Nephron (organoid): Measurements from ENCODE around the gene LPGAT1.
"Not testable (repeated sequence)": the region's sequence is repeated elsewhere in the genome, so short reads cannot be mapped to it uniquely, and the experiment has no call there.

Experiments used
- H3K27ac Mint-ChIP-seq, 3 experiments: 2 replicates each; pipeline ENCODE4 v1.8.0; 2020; ENCODE audit warnings: mixed read lengths in 3 of 3, mild to moderate bottlenecking in 2 of 3, moderate library complexity in 1 of 3
- H3K27me3 Mint-ChIP-seq: 2 replicates; pipeline ENCODE4 v1.8.0; 2021; ENCODE audit warnings: low read depth, mild to moderate bottlenecking, moderate library complexity, mixed read lengths
- H3K36me3 Mint-ChIP-seq: 2 replicates; pipeline ENCODE4 v1.8.0; 2020; ENCODE audit warnings: low read depth, mixed read lengths
- H3K4me1 Mint-ChIP-seq: 2 replicates; pipeline ENCODE4 v1.8.0; 2020; ENCODE audit warnings: mixed read lengths
- H3K4me3 Mint-ChIP-seq, 3 experiments: 2 replicates each; pipeline ENCODE4 v1.8.0; 2020; ENCODE audit warnings: mild to moderate bottlenecking in 3 of 3, mixed read lengths in 3 of 3, moderate library complexity in 2 of 3
- H3K9me3 Mint-ChIP-seq: 2 replicates; pipeline ENCODE4 v1.8.0; 2020; ENCODE audit warnings: mixed read lengths
- TF ChIP-seq, protein P1 (sequence below), 3 experiments: fragments of 200-600 bp; sonication (generic); IDR thresholded peaks; one replicate each; pipeline ENCODE4 v1.5.0; 2021; ENCODE audit warnings: antibody characterized with exemption in 3 of 3; ENCODE audit not compliant: unreplicated experiment in 3 of 3

Gene LPGAT1

DNA sequence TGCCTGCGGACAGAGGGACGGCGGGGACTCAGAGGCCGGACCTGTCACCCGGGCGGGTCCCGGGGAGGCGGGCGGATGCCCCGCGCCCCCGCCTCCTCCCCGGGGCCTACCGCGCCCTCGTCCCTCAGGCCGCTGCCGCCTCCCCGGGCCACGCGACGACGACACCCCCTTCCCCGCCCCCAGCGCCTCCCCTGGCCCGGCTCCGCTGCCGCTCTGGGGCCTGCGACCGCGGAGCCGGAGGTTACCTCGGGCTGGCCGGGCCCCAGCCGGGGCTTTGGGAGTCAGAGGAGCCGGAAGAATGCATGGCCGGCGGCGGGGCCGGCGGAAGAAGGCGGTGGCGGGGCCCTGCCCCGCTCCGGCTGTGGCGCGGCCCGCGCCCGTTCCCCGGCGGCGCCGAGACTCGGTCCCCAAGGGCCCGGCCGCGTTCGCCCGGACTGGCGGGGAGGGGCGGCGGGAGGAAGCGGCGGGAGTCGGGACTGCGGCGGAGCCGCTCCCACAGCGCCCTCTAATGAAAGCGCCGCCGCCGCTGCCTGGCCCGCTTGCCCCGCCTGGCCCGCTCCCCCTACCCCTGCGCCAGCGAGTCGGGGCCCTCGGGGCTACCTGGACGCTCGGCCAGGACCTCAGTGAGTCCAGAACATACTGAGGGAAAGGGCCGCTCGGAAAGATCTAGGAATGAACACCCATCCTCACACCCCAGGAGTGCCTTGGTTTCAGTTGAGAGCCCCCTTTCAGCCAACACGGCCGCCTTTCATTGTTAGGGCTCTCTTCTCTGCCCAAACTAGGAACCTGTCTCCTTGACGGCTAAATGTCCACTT lies at the start of gene LPGAT1:
Gene LPGAT1 (minus strand): TSS at position 436 of the 815 bp plus-strand sequence. CDS start 1,467 bp downstream, outside the sequence.
- TF ChIP-seq, protein P1, sequence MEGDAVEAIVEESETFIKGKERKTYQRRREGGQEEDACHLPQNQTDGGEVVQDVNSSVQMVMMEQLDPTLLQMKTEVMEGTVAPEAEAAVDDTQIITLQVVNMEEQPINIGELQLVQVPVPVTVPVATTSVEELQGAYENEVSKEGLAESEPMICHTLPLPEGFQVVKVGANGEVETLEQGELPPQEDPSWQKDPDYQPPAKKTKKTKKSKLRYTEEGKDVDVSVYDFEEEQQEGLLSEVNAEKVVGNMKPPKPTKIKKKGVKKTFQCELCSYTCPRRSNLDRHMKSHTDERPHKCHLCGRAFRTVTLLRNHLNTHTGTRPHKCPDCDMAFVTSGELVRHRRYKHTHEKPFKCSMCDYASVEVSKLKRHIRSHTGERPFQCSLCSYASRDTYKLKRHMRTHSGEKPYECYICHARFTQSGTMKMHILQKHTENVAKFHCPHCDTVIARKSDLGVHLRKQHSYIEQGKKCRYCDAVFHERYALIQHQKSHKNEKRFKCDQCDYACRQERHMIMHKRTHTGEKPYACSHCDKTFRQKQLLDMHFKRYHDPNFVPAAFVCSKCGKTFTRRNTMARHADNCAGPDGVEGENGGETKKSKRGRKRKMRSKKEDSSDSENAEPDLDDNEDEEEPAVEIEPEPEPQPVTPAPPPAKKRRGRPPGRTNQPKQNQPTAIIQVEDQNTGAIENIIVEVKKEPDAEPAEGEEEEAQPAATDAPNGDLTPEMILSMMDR (IDR thresholded peaks at IDR 0.05; ENCODE audit: unreplicated experiment in 3 of 3), result peak; percentile 59 to 77 (median 62)
- H3K27ac Mint-ChIP-seq, result peak within 1 kb of the TSS; percentile 60 to 86 (median 85)
- H3K4me3 Mint-ChIP-seq, result peak within 1 kb of the TSS; percentile 94 to 98 (median 98)
- no peaks in the 10 kb centered on the region for H3K27me3 Mint-ChIP-seq
- peaks cover under 1% of the 10 kb centered on the region for H3K36me3 Mint-ChIP-seq
- peaks cover 20% of the 10 kb centered on the region for H3K4me1 Mint-ChIP-seq
- no peaks in the 10 kb centered on the region for H3K9me3 Mint-ChIP-seq

DNA sequence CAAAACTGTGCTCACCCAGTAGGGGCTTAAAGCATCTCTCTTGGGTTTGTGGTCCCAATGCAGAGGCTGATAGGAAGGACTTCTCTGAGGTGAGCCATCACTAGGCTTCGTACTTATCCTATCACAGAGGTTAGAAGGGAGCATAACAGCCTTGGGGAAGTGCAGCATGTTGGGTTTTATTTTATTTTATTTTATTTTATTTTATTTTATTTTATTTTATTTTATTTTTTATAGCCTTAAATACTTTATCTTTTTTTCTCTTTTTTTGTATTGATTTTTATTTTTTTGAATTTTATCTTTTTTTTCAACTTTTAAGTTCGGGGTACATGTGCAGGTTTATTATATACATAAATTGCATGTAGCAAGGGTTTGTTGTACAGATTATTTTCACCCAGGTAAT lies 48.9 kb upstream of the LPGAT1 start:
- Mint-ChIP-seq H3K27me3 (peaks cover 3% of the 10 kb centered on the region), H3K27ac (no peak overlapping the region), H3K4me3 (no peak overlapping the region), H3K4me1 (peaks cover 5% of the 10 kb centered on the region), H3K36me3 (no peaks in the 10 kb centered on the region), H3K9me3 (peaks cover 16% of the 10 kb centered on the region)
- TF ChIP-seq, protein P1 (IDR thresholded peaks at IDR 0.05; ENCODE audit: unreplicated experiment in 3 of 3), result no peak

DNA sequence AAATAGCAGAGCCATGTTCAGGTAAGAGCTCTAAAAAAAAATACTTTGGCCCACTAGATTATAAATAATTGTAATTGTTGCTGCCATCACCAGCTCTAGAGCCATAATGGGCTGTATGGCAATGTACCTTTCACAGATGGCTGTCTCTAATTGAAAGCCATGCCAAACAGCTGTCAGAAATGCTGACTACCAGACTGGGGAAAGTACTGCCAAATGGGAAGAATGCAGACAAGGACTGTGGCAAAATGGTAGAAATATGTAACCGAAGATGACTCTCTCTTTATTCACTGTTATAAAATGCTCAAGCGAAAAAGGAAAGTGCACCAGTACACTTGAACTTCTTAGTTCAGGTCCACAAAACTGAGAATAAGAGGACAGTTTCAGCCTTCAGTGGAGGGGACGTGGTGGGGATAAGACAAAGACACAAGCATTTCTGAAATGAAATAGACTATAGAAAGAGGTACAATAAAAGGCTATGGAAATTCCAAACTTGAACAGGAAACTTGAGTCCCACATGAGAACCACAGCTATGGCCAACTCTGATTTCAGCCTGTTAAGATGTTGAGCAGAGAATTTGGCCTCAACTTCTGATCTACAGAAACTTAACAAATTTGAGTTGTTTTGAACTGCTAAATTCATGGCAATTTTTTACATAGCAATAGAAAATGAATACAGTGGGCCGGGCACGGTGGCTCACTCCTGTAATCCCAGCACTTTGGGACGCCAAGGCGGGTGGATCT lies 46.5 kb upstream of the LPGAT1 start:
- Mint-ChIP-seq H3K4me3 (no peak overlapping the region), H3K9me3 (peaks cover 11% of the 10 kb centered on the region), H3K27ac (no peak overlapping the region), H3K4me1 (peaks cover 5% of the 10 kb centered on the region), H3K27me3 (peaks cover 11% of the 10 kb centered on the region), H3K36me3 (no peaks in the 10 kb centered on the region)
- TF ChIP-seq, protein P1 (IDR thresholded peaks at IDR 0.05; ENCODE audit: unreplicated experiment in 3 of 3), result no peak

- Mint-ChIP-seq H3K27ac (no peak overlapping the region), H3K4me1 (peaks cover 5% of the 10 kb centered on the region), H3K9me3 (peaks cover 5% of the 10 kb centered on the region), H3K4me3 (no peak overlapping the region), H3K36me3 (no peaks in the 10 kb centered on the region), H3K27me3 (peaks cover 8% of the 10 kb centered on the region)
- TF ChIP-seq, protein P1 (IDR thresholded peaks at IDR 0.05; ENCODE audit: unreplicated experiment in 3 of 3), result no peak
Measured at GRCh38 chr1:211875541-211875940, 45.0 kb upstream of the LPGAT1 start.

GRCh38 chr1:211874521-211875347 lies 44.2 kb upstream of the LPGAT1 start:
- Mint-ChIP-seq H3K4me3 (no peak overlapping the region), H3K4me1 (peaks cover 5% of the 10 kb centered on the region), H3K9me3 (peaks cover 3% of the 10 kb centered on the region), H3K27me3 (peaks cover 8% of the 10 kb centered on the region), H3K36me3 (no peaks in the 10 kb centered on the region), H3K27ac (no peak overlapping the region)
- TF ChIP-seq, protein P1 (IDR thresholded peaks at IDR 0.05; ENCODE audit: unreplicated experiment in 3 of 3), result no peak

DNA sequence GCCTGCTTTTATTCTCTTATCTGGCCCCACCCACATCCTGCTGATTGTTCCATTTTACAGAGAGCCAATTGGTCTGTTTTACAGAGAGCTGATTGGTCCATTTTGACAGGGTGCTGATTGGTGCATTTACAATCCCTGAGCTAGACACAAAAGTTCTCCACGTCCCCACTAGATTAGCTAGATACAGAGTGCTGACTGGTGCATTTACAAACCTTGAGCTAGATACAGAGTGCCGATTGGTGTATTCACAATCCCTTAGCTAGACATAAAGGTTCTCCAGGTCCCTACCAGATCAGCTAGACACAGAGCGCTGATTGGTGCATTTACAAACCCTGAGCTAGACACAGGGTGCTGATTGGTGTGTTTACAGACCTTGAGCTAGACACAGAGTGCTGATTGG lies 43.2 kb upstream of the LPGAT1 start:
- not testable (repeated sequence) for H3K36me3 Mint-ChIP-seq, H3K27me3 Mint-ChIP-seq, H3K27ac Mint-ChIP-seq, H3K9me3 Mint-ChIP-seq, H3K4me1 Mint-ChIP-seq, H3K4me3 Mint-ChIP-seq
